ENCODE data around the gene RTRAF. TPM values are rescaled to one million over a fixed set of nuclear protein-coding genes. Genes with fewer than 3 reads are reported as not detected.
A peak's percentile ranks its signal among the peaks of the same experiment; 100 is the strongest.

Gene RTRAF
- total RNA-seq (100 to 1,000 TPM; 110 to 117 TPM), polyA plus RNA-seq (100 to 1,000 TPM; 109 to 117 TPM)
- long read RNA-seq, donor 1, full-length matches to known transcripts: 97 of 101 reads
- long read RNA-seq, donor 1, partial matches to known transcripts: 1 of 101 reads
- long read RNA-seq, donor 1, other reads (novel, unspliced or antisense): 3 of 101 reads
- long read RNA-seq, donor 2, full-length matches to known transcripts: 28 of 31 reads
- long read RNA-seq, donor 2, partial matches to known transcripts: 0 of 31 reads
- long read RNA-seq, donor 2, other reads (novel, unspliced or antisense): 3 of 31 reads

DNA sequence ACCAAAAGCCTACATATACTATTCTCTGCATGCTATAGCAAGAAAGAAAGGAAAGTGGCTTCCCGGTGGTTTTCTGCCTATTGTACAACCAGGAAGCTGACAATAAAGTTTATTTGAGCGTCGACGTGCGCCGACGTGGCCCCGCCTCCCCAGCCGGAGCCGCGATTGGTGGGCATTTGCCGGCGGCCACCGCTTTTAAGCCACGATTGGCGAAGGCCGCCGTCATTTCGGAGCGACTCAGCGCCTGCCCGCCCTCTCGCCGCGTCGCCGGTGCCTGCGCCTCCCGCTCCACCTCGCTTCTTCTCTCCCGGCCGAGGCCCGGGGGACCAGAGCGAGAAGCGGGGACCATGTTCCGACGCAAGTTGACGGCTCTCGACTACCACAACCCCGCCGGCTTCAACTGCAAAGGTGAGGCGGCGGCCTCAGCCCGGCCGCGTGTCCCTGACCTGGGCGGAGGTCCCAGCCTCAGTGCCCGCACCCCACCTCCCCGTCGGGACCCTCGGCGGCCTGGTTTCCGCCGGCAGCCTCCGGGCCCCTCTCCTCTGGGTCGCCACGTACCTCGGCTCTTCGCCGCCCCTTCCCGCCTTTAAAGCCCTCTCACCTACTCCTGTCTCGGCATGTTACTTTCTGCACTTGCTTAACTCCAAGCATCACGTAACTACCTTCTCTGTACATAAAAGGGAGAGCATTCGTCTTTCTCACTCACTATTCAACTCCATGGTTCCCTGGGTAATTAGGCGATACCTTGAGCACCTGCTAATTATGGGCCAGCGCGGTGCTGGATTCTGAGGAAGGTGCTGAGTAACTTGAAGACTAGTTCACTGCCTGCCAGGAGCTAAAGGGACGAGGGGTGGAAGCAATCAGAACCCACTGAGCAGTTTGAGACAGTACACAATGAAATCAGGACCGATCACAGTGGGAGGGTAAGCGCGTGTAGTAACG is at the start of gene RTRAF:
RTRAF (plus strand) TSS at position 254 of the 942 bp plus-strand sequence; CDS start at position 348, 94 bp downstream.
- H3K4me3 ChIP-seq (ENCODE audit: low read length in 2 of 2): peak within 1 kb of the TSS; percentile 75 to 91
- ATAC-seq (ENCODE audit: low FRiP score): peak; percentile 98
- 0% methylated on average over 62 to 72 of the region's 72 CpGs for WGBS, 2 donors
- H3K4me1 ChIP-seq (ENCODE audit: control insufficient read depth in 1 of 2, insufficient read depth in 2 of 2, low read length in 2 of 2): no peaks in the 10 kb centered on the region
- H3K27me3 ChIP-seq (ENCODE audit: control insufficient read depth in 1 of 2, insufficient read depth in 2 of 2, low read length in 1 of 2): no peaks in the 10 kb centered on the region
- H3K36me3 ChIP-seq (ENCODE audit: control insufficient read depth in 1 of 2, insufficient read depth in 2 of 2, low read length in 1 of 2): no peaks in the 10 kb centered on the region
- H3K27ac ChIP-seq (ENCODE audit: low read depth in 1 of 2, low read length in 2 of 2): peak within 1 kb of the TSS; percentile 2 to 34
- DNase-seq: peak; percentile 96 to 98
- no peaks in the 10 kb centered on the region for H3K9me3 ChIP-seq (ENCODE audit: control insufficient read depth, low read length)
- intact Hi-C loops (cut with DNase I): no loop called here

- WGBS, 2 donors: 82 to 87% methylated on average over 10 of the region's 10 CpGs
- intact Hi-C loops (cut with DNase I): no loop called here
- DNase-seq: no peak
- Histone ChIP-seq H3K9me3 (ENCODE audit: control insufficient read depth, low read length) (peaks cover 2% of the 10 kb centered on the region), H3K36me3 (ENCODE audit: control insufficient read depth in 1 of 2, insufficient read depth in 2 of 2, low read length in 1 of 2) (no peaks in the 10 kb centered on the region), H3K4me3 (ENCODE audit: low read length in 2 of 2) (no peak overlapping the region), H3K27me3 (ENCODE audit: control insufficient read depth in 1 of 2, insufficient read depth in 2 of 2, low read length in 1 of 2) (no peaks in the 10 kb centered on the region), H3K4me1 (ENCODE audit: control insufficient read depth in 1 of 2, insufficient read depth in 2 of 2, low read length in 2 of 2) (no peaks in the 10 kb centered on the region), H3K27ac (ENCODE audit: low read depth in 1 of 2, low read length in 2 of 2) (no peak overlapping the region)
- ATAC-seq (ENCODE audit: low FRiP score): no peak
These were observed 49.5 kb upstream of the RTRAF start for GRCh38 chr14:51939755-51940301.

DNA sequence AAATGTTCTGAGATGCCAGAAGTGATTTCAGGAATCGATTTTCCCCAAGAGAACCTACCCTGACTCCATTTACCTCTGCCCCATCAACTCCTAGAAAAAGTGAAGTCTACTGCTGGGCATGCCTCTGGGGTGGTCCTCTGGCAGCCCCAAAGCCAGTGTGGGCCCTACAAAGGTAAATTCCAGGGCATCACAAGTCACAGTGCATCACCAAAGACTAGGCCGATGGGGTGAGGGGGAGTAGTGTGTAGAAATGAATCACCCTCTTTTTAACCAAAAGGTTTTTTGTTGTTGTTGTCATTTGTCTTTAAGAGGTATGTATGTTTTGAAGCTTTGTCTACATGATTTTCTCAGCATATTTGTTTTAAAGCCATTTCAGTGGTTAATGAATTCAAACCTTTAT is 46.4 kb upstream of the RTRAF start:
- Histone ChIP-seq H3K27me3 (ENCODE audit: control insufficient read depth in 1 of 2, insufficient read depth in 2 of 2, low read length in 1 of 2) (no peaks in the 10 kb centered on the region), H3K36me3 (ENCODE audit: control insufficient read depth in 1 of 2, insufficient read depth in 2 of 2, low read length in 1 of 2) (no peaks in the 10 kb centered on the region), H3K4me1 (ENCODE audit: control insufficient read depth in 1 of 2, insufficient read depth in 2 of 2, low read length in 2 of 2) (no peaks in the 10 kb centered on the region), H3K9me3 (ENCODE audit: control insufficient read depth, low read length) (no peaks in the 10 kb centered on the region), H3K27ac (ENCODE audit: low read depth in 1 of 2, low read length in 2 of 2) (no peak overlapping the region), H3K4me3 (ENCODE audit: low read length in 2 of 2) (no peak overlapping the region)
- DNase-seq (no peak), ATAC-seq (ENCODE audit: low FRiP score) (no peak)
- intact Hi-C loops (cut with DNase I): no loop called here
- 94 to 95% methylated on average over 2 of the region's 2 CpGs for WGBS, 2 donors

GRCh38 chr14:51950007-51950406 is 39.3 kb upstream of the RTRAF start:
- DNase-seq: no peak
- Histone ChIP-seq H3K4me3 (ENCODE audit: low read length in 2 of 2) (no peak overlapping the region), H3K9me3 (ENCODE audit: control insufficient read depth, low read length) (no peaks in the 10 kb centered on the region), H3K36me3 (ENCODE audit: control insufficient read depth in 1 of 2, insufficient read depth in 2 of 2, low read length in 1 of 2) (no peaks in the 10 kb centered on the region), H3K4me1 (ENCODE audit: control insufficient read depth in 1 of 2, insufficient read depth in 2 of 2, low read length in 2 of 2) (no peaks in the 10 kb centered on the region), H3K27me3 (ENCODE audit: control insufficient read depth in 1 of 2, insufficient read depth in 2 of 2, low read length in 1 of 2) (no peaks in the 10 kb centered on the region), H3K27ac (ENCODE audit: low read depth in 1 of 2, low read length in 2 of 2) (no peak overlapping the region)
- 25 to 34% methylated on average over 2 of the region's 2 CpGs for WGBS, 2 donors
- intact Hi-C loops (cut with DNase I): no loop called here
- ATAC-seq (ENCODE audit: low FRiP score): no peak

GRCh38 chr14:51951656-51952055 is 37.7 kb upstream of the RTRAF start:
- intact Hi-C loops (cut with DNase I): no loop called here
- H3K27ac ChIP-seq (ENCODE audit: low read depth in 1 of 2, low read length in 2 of 2): no peak overlapping the region
- 57 to 61% methylated on average over 3 of the region's 3 CpGs for WGBS, 2 donors
- ATAC-seq (ENCODE audit: low FRiP score) (no peak), DNase-seq (no peak)
- no peak overlapping the region for H3K4me3 ChIP-seq (ENCODE audit: low read length in 2 of 2)
- no peaks in the 10 kb centered on the region for H3K36me3 ChIP-seq (ENCODE audit: control insufficient read depth in 1 of 2, insufficient read depth in 2 of 2, low read length in 1 of 2)
- H3K9me3 ChIP-seq (ENCODE audit: control insufficient read depth, low read length): no peaks in the 10 kb centered on the region
- no peaks in the 10 kb centered on the region for H3K27me3 ChIP-seq (ENCODE audit: control insufficient read depth in 1 of 2, insufficient read depth in 2 of 2, low read length in 1 of 2)
- no peaks in the 10 kb centered on the region for H3K4me1 ChIP-seq (ENCODE audit: control insufficient read depth in 1 of 2, insufficient read depth in 2 of 2, low read length in 2 of 2)

DNA sequence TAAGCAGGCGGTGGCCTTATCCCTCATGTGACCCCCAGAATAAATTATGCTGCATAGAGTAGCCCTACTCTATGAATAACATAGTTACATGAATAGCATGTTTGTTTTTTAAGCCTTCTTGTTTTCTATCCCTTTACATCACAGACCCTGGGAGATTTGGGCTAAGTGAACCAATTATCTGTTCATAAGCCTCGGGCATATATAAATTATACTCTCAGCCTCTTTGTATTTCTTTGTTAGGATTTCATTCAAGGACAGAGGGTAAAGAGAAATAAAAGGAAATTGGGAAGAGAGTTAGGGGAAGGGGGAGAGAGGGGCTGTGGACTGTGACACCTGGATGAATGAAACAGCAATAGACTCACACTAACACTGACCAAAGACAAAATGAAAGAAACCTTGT is 35.3 kb upstream of the RTRAF start:
- H3K27ac ChIP-seq (ENCODE audit: low read depth in 1 of 2, low read length in 2 of 2): no peak overlapping the region
- no peak overlapping the region for H3K4me3 ChIP-seq (ENCODE audit: low read length in 2 of 2)
- ATAC-seq (ENCODE audit: low FRiP score) (no peak), DNase-seq (no peak)
- no peaks in the 10 kb centered on the region for H3K27me3 ChIP-seq (ENCODE audit: control insufficient read depth in 1 of 2, insufficient read depth in 2 of 2, low read length in 1 of 2)
- intact Hi-C loops (cut with DNase I): no loop called here
- WGBS, 2 donors: 87 to 90% methylated on average over 2 of the region's 2 CpGs
- H3K36me3 ChIP-seq (ENCODE audit: control insufficient read depth in 1 of 2, insufficient read depth in 2 of 2, low read length in 1 of 2): no peaks in the 10 kb centered on the region
- H3K4me1 ChIP-seq (ENCODE audit: control insufficient read depth in 1 of 2, insufficient read depth in 2 of 2, low read length in 2 of 2): no peaks in the 10 kb centered on the region
- peaks cover 2% of the 10 kb centered on the region for H3K9me3 ChIP-seq (ENCODE audit: control insufficient read depth, low read length)

GRCh38 chr14:51954657-51955056 is 34.7 kb upstream of the RTRAF start:
- Histone ChIP-seq H3K4me1 (ENCODE audit: control insufficient read depth in 1 of 2, insufficient read depth in 2 of 2, low read length in 2 of 2) (no peaks in the 10 kb centered on the region), H3K27me3 (ENCODE audit: control insufficient read depth in 1 of 2, insufficient read depth in 2 of 2, low read length in 1 of 2) (no peaks in the 10 kb centered on the region), H3K9me3 (ENCODE audit: control insufficient read depth, low read length) (peaks cover 2% of the 10 kb centered on the region), H3K27ac (ENCODE audit: low read depth in 1 of 2, low read length in 2 of 2) (no peak overlapping the region), H3K4me3 (ENCODE audit: low read length in 2 of 2) (no peak overlapping the region), H3K36me3 (ENCODE audit: control insufficient read depth in 1 of 2, insufficient read depth in 2 of 2, low read length in 1 of 2) (no peaks in the 10 kb centered on the region)
- DNase-seq (no peak), ATAC-seq (ENCODE audit: low FRiP score) (no peak)
- WGBS, 2 donors: 95 to 100% methylated on average over 3 of the region's 3 CpGs
- intact Hi-C loops (cut with DNase I): no loop called here

GRCh38 chr14:51957950-51958349 is 31.4 kb upstream of the RTRAF start:
- peaks cover 2% of the 10 kb centered on the region for H3K9me3 ChIP-seq (ENCODE audit: control insufficient read depth, low read length)
- H3K4me1 ChIP-seq (ENCODE audit: control insufficient read depth in 1 of 2, insufficient read depth in 2 of 2, low read length in 2 of 2): no peaks in the 10 kb centered on the region
- intact Hi-C loops (cut with DNase I): no loop called here
- no peak overlapping the region for H3K4me3 ChIP-seq (ENCODE audit: low read length in 2 of 2)
- WGBS, 2 donors: 48% methylated on average over 2 of the region's 2 CpGs
- H3K36me3 ChIP-seq (ENCODE audit: control insufficient read depth in 1 of 2, insufficient read depth in 2 of 2, low read length in 1 of 2): no peaks in the 10 kb centered on the region
- no peaks in the 10 kb centered on the region for H3K27me3 ChIP-seq (ENCODE audit: control insufficient read depth in 1 of 2, insufficient read depth in 2 of 2, low read length in 1 of 2)
- ATAC-seq (ENCODE audit: low FRiP score) (no peak), DNase-seq (no peak)
- no peak overlapping the region for H3K27ac ChIP-seq (ENCODE audit: low read depth in 1 of 2, low read length in 2 of 2)
